Gastroesophageal sphincter (tissue), 3 donors: ENCODE measurements around the gene GABARAP.

ENCODE experiments used
- CTCF ChIP-seq, 4 experiments: fragments of 200-600 bp in 2 of 4; fragments of 450-650 bp in 2 of 4; sonication (generic) in 1 of 4; IDR thresholded peaks; one replicate each; pipeline ENCODE4 v1.5.1; 2017 to 2019; ENCODE audit warnings: antibody characterized with exemption in 4 of 4, mild to moderate bottlenecking in 2 of 4, moderate library complexity in 2 of 4
- EP300 ChIP-seq: sonication (generic); formaldehyde crosslinking; IDR thresholded peaks from one replicate; pipeline ENCODE4 v1.6.1; 2017; ENCODE audit warnings: antibody characterized with exemption, mild to moderate bottlenecking
- POLR2A ChIP-seq, 2 donors: fragments of 450-650 bp; IDR thresholded peaks; one replicate each; pipeline ENCODE4 v1.6.1; 2017; ENCODE audit warnings: antibody characterized with exemption in 2 of 2, mild to moderate bottlenecking in 2 of 2, moderate library complexity in 1 of 2
- POLR2AphosphoS5 ChIP-seq: sonication (generic); formaldehyde crosslinking; IDR thresholded peaks from one replicate; pipeline ENCODE4 v1.6.1; 2017; ENCODE audit warnings: antibody characterized with exemption

GRCh38 chr17:7208027-7208571, 34.1 kb downstream of the GABARAP start:
- TF ChIP-seq EP300: no peak
- TF ChIP-seq CTCF (IDR thresholded peaks at IDR 0.05): no peak
- TF ChIP-seq POLR2A (IDR thresholded peaks at IDR 0.05): no peak
- TF ChIP-seq POLR2AphosphoS5: no peak
